Suprapubic skin (tissue), 4 donors: ENCODE data around the gene CDKN2B-AS1. TPM values are rescaled to one million over a fixed set of nuclear protein-coding genes. Genes with fewer than 3 reads are reported as not detected.

Source experiments
- DNase-seq, 2 donors: peaks; one replicate each; pipeline ENCODE4 v3.0.0-alpha.2; 2019; ENCODE audit warnings: low spot score in 2 of 2
- H3K27ac ChIP-seq: fragments of 200-600 bp; sonication (generic); one replicate; pipeline ENCODE4 v1.5.1; 2019
- H3K27me3 ChIP-seq: fragments of 200-600 bp; sonication (generic); one replicate; pipeline ENCODE4 v1.5.1; 2019
- H3K36me3 ChIP-seq: fragments of 200-600 bp; sonication (generic); one replicate; pipeline ENCODE4 v1.5.1; 2019
- H3K4me1 ChIP-seq: fragments of 200-600 bp; sonication (generic); one replicate; pipeline ENCODE4 v1.5.1; 2019
- H3K4me3 ChIP-seq: fragments of 200-600 bp; sonication (generic); one replicate; pipeline ENCODE4 v1.5.1; 2019; ENCODE audit warnings: mild to moderate bottlenecking
- H3K9me3 ChIP-seq: fragments of 200-600 bp; sonication (generic); one replicate; pipeline ENCODE4 v1.5.1; 2019
- EP300 ChIP-seq: sonication (generic); formaldehyde crosslinking; IDR thresholded peaks from one replicate; pipeline ENCODE4 v1.6.1; 2017; ENCODE audit warnings: antibody characterized with exemption
- POLR2A ChIP-seq, 2 donors: fragments of 450-650 bp; IDR thresholded peaks; one replicate each; pipeline ENCODE4 v1.6.1; 2017; ENCODE audit warnings: antibody characterized with exemption in 2 of 2, mild to moderate bottlenecking in 2 of 2, moderate library complexity in 2 of 2
- POLR2AphosphoS5 ChIP-seq, 3 donors: sonication (generic); formaldehyde crosslinking; IDR thresholded peaks; one replicate each; pipeline ENCODE4 v1.6.1; 2017; ENCODE audit warnings: antibody characterized with exemption in 3 of 3
- WGBS: methylation state at CpG from one replicate; pipeline ENCODE4 v1.1.5; 2018; 5-methylcytosine and 5-hydroxymethylcytosine counted together
- total RNA-seq, 4 donors: library from RNA; depleted of rRNA; stranded (reverse); fragments of >200 nt; gene quantifications; one replicate each; pipeline ENCODE4 v1.1.0, GENCODE V29; 2016
- TF ChIP-seq, protein P1 (sequence below), 2 donors: fragments of 200-600 bp in 1 of 2; fragments of 450-650 bp in 1 of 2; sonication (generic) in 1 of 2; IDR thresholded peaks; one replicate each; pipeline ENCODE4 v1.5.1; 2016 to 2019; ENCODE audit warnings: antibody characterized with exemption in 2 of 2, mild to moderate bottlenecking in 1 of 2, moderate library complexity in 1 of 2

The CDKN2B-AS1 gene
- total RNA-seq, 4 donors from 2014 or later = 0.59 TPM; not detected in 3

DNA sequence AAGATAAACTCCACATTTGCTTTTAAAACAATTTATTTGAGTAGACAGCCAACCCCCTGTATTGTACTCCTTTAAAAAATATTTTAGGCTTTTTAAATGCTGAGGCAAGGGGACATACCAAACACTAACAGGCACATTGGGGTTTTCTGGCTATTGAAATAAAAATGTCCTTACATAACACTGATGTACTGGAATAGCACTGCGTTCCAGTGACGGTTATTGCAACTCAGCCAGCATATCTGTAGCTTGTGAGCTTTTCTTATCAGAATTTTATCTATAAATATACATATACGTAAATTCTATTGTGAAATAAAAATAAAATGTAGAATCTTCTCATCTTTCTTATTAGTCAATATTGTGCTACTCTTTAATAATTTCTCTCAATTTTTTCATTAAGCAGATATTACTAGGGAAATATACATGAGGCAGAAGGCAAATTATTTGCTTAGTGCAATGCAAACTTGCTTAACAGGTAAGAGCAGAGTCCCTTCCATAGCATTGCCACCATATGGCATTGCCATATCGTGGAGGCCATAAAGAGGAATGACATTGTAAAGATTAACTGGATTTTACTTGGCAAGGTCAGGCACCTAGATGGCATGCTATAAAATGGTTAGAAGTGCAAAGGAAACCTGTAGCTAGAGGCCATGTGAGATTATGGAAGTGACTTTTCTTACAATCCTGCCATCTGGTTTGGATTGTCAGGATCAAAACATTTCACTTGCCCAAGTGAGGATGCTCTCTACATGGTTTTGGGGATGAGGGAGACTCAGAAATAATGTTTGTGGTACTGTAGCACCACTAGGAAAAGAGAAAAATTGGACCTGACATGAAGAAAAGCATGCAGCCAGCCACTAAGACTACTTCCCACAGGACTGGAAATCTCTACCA is 109.3 kb downstream of the CDKN2B-AS1 start:
- 65% methylated on average over 4 of the region's 4 CpGs for WGBS
- peaks cover 12% of the 10 kb centered on the region for H3K4me1 ChIP-seq
- no peak for DNase-seq
- H3K27me3 ChIP-seq = no peaks in the 10 kb centered on the region
- TF ChIP-seq POLR2AphosphoS5 (IDR thresholded peaks at IDR 0.05) (no peak), POLR2A (IDR thresholded peaks at IDR 0.05) (no peak), EP300 (no peak)
- TF ChIP-seq, protein P1, sequence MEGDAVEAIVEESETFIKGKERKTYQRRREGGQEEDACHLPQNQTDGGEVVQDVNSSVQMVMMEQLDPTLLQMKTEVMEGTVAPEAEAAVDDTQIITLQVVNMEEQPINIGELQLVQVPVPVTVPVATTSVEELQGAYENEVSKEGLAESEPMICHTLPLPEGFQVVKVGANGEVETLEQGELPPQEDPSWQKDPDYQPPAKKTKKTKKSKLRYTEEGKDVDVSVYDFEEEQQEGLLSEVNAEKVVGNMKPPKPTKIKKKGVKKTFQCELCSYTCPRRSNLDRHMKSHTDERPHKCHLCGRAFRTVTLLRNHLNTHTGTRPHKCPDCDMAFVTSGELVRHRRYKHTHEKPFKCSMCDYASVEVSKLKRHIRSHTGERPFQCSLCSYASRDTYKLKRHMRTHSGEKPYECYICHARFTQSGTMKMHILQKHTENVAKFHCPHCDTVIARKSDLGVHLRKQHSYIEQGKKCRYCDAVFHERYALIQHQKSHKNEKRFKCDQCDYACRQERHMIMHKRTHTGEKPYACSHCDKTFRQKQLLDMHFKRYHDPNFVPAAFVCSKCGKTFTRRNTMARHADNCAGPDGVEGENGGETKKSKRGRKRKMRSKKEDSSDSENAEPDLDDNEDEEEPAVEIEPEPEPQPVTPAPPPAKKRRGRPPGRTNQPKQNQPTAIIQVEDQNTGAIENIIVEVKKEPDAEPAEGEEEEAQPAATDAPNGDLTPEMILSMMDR (IDR thresholded peaks at IDR 0.05) = no peak
- no peaks in the 10 kb centered on the region for H3K9me3 ChIP-seq
- H3K27ac ChIP-seq = peak overlapping the region; percentile 53
- no peak overlapping the region for H3K4me3 ChIP-seq
- H3K36me3 ChIP-seq = no peaks in the 10 kb centered on the region

DNA sequence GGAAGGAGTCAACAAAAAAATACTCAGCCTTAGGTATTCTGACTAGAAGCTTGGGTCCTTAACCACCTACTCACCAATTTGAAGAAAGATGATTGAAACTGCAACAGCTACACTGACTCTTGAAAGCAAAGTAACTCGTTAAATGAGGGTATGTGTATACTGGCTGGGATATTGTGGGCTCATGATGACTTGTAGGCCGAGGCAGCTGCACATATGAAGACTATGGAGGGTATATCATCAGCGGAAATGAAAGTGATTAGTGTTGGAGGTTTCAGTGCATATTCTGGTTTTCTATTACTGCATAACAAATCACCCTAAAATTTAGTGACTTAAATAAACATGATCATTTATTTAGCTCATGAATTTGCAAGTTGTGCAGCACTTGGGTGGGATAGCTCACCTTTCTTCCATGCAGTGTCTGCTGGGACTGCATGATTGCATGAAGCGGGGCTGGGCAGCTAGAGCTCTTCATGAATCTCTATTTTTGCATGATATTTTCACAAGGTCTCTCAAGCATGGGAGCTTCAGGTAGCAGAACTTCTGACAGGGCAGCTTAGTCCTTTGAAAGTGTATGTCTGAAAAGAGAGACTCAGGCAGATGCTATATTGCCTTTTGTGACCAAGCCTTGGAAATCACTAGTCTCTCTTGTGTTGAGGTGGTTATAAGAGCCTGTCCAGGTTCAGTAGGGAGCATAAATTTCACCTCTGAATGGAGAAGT is 110.6 kb downstream of the CDKN2B-AS1 start:
- Histone ChIP-seq H3K9me3 (no peaks in the 10 kb centered on the region), H3K4me1 (peaks cover 12% of the 10 kb centered on the region), H3K27ac (no peak overlapping the region), H3K4me3 (no peak overlapping the region), H3K36me3 (no peaks in the 10 kb centered on the region), H3K27me3 (no peaks in the 10 kb centered on the region)
- 88% methylated on average over 4 of the region's 4 CpGs for WGBS
- no peak for DNase-seq
- TF ChIP-seq POLR2A (IDR thresholded peaks at IDR 0.05) = no peak

DNA sequence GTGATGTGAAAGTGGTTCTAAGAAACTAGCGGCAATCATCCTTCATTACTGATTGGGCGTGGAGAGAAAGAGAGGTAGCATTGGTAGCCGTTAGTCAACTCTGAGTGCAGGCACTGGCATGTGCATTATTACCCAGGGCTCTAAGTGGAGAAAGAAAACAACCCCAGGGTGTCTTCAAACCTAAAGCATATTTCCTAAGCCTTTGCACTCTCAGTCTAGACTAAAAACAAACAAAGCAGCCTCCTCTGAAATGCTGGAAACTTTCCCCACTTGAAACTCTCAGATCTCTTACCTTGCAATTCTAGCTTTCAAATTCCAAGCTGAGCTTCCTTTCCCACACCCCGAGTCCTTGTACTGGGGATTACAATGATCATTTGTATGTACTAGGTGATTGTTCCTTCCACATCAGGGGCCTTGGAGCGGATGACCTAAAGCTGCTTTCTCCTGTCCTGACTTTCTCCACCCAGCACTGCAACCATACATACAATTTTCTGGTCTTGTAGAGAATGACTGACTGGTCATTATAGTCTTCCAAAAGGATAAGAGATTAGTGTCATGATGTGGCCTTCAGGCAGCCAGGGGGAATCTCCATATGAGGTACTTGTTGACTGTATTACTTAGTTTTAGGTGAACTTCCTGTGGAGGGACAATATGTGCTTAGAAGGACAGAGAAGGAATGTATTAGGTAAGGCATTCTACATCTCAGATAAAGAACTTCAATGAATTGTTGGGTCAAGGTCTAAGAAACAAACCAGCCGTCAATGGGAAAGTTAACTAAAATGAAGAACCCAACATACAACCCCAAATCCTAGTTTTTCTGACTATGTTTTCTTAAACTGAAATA is 112.8 kb downstream of the CDKN2B-AS1 start:
- Histone ChIP-seq H3K27ac (no peak overlapping the region), H3K9me3 (no peaks in the 10 kb centered on the region), H3K4me1 (peaks cover 12% of the 10 kb centered on the region), H3K36me3 (no peaks in the 10 kb centered on the region), H3K27me3 (no peaks in the 10 kb centered on the region), H3K4me3 (no peak overlapping the region)
- TF ChIP-seq POLR2AphosphoS5 (IDR thresholded peaks at IDR 0.05) = no peak
- TF ChIP-seq, protein P1 (IDR thresholded peaks at IDR 0.05) = no peak
- no peak for TF ChIP-seq EP300
- TF ChIP-seq POLR2A (IDR thresholded peaks at IDR 0.05) = no peak
- no peak for DNase-seq
- 77% methylated on average over 6 of the region's 6 CpGs for WGBS

DNA sequence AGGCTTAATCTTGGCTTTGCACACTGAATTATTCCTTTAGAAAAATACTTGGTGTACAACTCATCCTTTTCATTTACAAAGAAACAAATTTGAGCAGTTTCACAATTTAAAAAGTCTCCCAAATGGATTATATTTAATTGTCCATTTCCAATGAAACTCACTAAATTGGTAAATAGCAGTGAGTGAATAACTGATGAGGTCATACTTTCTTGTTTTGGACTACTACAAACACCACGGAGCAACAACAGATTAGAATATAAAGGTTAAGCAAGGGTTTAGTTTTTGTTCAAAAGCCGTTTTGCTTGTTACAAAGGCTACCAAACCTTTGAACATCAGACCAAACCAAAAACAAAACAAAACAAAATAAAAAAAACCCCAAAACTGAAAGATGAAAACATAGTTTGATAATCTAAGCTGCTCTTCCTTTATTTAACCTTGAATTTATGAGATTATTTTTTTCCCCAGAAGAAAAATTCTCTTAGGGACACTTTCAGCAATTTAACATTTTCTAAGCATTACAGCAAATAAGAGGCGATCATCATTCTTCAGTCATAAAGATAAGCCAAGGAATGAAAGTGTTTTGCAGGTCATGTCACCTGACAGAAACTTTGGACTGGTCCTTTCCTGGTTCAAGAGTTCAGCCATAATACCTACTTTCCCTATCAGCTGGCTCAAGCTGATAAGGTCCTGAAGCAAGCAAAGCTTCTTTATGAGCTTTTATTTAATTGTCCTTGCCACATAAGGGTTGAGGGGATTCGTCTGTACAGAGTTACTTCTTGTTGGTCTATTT is 114.2 kb downstream of the CDKN2B-AS1 start:
- H3K27me3 ChIP-seq = no peaks in the 10 kb centered on the region
- 78% methylated on average over 4 of the region's 4 CpGs for WGBS
- H3K4me1 ChIP-seq = peaks cover 4% of the 10 kb centered on the region
- H3K36me3 ChIP-seq = no peaks in the 10 kb centered on the region
- no peak overlapping the region for H3K27ac ChIP-seq
- DNase-seq = no peak
- no peaks in the 10 kb centered on the region for H3K9me3 ChIP-seq
- no peak for TF ChIP-seq EP300
- TF ChIP-seq POLR2A (IDR thresholded peaks at IDR 0.05) = no peak
- no peak for TF ChIP-seq POLR2AphosphoS5 (IDR thresholded peaks at IDR 0.05)
- TF ChIP-seq, protein P1 (IDR thresholded peaks at IDR 0.05) = no peak
- no peak overlapping the region for H3K4me3 ChIP-seq
